NCI-H2196 treated with DMSO at 0.1 percent for 48 hours (cell line): ENCODE measurements around the gene CFAP57.
A peak's percentile ranks its signal among the peaks of the same experiment; 100 is the strongest.
"Not testable (repeated sequence)": the region's sequence is repeated elsewhere in the genome, so short reads cannot be mapped to it uniquely, and the experiment has no call there.

Source experiments
- DNase-seq: peaks from one replicate; lab custom pipeline; 2025; ENCODE audit not compliant: unreplicated experiment; lab: John Stamatoyannopoulos, UW

CFAP57 gene

DNA sequence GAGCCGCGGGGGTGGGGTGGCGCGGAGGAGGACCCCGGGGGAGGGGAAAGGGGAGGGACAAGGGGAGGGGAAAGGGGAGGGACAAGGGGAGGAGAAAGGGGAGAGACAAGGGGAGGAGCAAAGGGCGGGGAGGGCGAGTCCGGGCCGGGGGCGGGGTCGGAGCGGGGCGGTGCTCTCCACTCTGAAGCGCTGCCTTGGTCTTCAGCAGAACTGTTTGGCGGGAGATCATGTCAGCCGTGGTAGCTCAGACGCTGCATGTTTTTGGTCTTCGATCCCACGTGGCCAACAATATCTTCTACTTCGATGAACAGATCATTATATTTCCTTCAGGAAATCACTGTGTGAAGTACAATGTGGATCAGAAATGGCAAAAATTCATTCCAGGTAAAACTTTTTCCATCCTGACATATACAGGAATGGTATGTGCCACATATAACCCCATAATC lies 420 bp downstream of the CFAP57 start:
- peak; percentile 85 for DNase-seq

DNA sequence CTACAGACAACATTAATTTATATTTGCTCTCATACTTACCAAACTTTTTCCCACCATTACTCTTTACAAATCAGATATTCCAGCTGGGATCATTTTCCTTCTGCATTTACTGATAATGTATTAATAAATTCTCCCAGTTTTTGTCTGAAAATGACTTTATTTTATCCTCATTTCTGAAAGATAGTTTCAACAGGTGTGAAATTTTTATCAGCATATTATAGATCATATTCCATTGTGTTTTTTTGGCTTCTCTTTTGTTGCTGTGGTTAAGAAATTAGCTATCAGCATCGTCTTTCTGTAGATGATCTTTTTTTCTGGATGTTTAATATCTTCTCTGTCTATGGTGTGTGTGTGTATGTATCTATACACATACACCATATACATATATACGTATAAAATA lies 2.7 kb downstream of the CFAP57 start:
- DNase-seq, result no peak

DNA sequence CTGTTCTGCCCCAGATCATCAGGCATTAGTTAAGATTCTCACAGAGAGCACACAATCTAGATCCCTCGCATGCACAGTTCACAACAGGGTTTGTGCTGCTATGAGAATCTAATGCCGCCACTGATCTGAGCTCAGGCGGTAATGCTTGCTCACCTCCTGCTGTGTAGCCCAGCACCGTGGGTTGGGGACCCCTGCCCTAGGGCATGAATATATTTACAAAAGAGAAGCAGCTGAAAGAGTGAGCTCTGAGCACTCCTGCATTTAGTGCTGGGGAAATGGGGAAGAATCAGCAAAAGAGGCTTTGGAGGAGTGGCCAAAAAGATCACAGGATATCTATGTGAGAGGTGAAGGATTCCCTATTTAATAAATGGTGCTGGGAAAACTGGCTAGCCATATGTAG lies 5.6 kb downstream of the CFAP57 start:
- no peak for DNase-seq

DNA sequence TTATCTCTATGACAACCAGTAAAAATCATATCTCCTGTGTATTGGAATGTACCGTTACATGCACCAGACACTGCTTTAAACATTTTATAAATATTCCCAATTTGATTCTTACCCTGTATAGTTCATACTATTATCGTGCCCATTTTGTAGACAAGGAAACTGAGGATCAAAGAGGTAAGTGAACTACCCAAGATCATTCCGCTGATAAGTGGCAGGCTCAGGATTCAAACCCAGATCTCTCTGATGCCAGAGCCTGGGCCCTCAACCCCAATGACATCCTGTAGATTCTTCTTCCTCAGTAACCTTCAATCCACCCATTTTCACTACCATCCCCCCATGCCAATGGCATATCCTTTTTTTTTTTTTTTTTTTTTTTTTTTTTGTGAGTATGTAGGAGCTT lies 12.3 kb downstream of the CFAP57 start:
- no peak for DNase-seq

DNA sequence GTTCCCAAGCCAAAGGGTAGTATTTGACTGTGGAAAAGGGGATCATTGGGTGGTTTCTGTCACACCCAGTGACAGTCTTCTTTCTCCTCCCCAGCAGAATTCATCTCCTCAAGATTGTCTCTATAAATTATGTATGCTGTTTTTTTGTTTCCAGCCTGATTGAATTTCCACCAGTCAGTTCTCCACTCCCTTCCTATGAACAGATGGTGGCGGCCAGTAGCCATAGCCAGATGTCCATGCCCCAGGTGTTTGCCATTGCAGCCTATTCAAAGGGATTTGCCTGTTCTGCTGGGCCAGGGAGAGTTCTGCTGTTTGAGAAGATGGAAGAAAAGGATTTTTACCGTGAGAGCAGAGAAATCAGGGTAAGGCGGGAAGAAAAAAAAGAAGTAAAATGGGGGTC lies 12.9 kb downstream of the CFAP57 start:
- no peak for DNase-seq

DNA sequence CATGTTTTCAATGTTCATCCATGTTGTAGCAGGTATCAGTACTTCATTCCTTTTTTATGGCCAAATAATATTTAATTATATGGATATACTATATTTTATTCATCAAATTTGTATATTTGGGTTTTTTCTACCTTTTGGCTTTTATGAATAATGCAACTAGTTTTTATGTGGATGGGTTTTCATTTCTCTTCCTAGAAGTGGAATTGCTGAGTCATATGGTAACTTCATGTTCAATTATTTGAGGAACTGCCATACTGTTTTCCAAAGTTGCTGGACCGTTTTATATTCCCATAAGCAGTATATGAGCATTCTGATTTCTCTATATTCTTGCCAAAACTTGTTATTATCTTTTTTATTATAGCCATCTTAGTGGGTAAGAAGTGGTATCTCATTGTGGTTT lies 16.0 kb downstream of the CFAP57 start:
- DNase-seq, result no peak

DNA sequence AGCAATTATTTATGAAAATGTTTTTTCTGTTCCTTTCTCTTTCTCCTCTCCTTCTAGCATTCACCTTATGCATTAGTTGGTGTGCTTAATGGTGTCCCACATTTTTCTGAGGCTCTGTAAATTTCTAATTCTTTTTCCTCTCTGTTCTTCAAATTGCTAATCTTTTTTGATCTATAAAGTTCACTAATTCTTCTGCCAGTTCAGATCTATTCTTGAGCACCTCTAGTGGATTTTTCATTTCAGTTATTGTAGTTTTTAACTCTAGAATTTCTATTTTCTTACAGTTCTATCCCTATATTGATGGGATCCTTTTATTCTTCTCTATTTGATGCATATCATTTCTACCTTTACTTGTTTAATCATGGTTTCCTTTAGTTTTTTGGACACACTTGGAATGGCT lies 22.4 kb downstream of the CFAP57 start:
- DNase-seq, result no peak

DNA sequence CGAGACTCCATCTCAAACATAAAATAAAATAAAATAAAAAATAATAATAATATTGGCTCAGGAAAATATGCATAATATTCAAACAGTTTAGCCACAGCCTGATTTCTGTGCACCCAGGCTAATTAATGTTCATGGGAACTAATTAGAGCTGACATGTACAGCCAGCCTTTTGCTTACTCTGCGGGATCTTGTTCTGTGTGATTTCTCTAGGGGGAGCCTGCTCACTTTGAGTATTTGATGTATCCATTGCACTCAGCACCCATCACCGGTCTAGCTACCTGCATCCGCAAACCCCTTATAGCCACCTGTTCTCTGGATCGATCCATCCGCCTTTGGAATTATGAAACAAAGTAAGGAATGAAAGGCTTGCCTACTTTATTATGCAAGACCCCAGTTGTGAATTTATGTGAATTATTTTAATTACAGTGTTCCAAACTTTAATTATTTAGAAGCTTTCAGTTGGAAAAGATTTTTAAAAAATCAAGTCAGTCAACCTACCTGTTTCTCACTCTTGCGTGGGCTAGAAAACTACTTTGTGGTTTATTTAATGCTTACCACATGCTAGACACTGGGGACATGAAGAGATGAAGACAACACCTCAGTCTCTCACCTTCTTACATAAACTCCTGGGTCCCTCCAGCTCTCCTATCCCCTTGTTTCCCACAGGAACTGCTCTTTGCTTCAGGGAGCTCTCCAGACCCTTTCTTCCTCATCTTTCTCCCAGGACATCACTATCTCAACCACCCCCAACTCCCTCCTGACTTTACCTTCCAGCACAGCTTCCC lies 25.4 kb downstream of the CFAP57 start:
- DNase-seq, result no peak

DNA sequence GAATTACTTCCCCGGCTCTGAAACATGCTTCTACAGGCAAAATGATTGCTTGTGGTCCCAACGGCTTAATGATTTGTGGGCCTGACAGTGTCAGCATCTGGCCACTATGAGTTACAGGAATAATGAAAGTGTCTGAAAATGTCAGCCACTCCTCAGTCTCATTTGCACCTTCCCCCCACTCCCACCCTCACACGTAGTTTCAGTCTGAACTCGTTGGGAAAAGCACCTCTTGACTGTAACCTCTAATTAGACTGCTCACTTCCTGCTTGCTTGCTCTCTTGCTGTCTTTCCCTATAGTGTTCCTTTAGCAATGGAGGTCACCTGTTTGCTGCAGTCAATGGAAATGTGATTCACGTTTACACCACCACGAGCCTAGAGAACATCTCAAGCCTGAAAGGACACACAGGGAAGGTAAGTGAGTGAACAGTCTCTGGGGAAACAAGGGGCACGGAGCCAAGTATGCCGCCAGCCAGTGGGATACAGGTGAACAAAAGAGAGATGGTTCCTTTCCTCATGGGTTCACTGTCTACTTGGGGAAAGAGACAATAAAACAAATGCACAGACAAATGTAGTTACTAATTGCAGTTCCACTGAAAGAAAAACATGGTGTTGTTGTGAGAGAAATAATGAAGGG lies 27.1 kb downstream of the CFAP57 start:
- peak; percentile 17 for DNase-seq

DNA sequence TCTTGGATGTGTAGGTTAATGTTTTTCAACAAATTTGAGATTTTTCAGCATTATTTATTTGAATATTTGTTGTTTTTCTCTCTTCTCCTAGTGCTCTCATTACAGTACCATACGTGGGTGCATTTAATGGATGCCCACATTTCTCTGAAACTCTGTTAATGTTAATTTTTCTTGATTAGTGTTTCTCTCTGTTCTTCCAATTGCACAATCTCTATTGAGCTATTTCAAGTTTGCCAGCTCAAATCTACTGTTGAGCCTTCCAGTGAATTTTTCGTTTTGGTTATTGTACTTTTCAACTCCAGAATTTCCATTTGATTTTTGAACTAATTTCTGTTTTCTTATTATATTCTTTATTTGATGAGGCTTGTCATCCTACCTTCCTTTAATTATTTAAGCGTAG lies 31.7 kb downstream of the CFAP57 start:
- DNase-seq, result no peak

DNA sequence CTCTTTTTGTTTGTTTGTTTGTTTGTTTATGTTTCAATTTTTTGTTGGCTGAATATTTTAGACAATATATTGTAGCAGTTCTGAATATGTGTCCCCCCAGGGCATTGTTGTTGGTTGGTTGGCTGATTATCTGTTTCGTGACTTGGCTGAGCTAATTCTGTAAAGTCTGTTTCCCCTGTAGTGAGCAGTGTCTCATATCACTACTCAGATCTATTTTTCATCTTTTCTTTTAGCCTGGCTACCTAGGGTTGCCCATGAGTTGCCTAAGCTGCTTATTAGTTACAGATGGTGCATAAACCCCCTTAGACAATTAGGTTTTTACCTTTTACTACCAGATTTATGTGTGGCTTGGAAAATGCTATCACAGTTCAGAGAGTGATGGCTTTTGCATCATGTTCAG lies 32.3 kb downstream of the CFAP57 start:
- DNase-seq, result no peak

DNA sequence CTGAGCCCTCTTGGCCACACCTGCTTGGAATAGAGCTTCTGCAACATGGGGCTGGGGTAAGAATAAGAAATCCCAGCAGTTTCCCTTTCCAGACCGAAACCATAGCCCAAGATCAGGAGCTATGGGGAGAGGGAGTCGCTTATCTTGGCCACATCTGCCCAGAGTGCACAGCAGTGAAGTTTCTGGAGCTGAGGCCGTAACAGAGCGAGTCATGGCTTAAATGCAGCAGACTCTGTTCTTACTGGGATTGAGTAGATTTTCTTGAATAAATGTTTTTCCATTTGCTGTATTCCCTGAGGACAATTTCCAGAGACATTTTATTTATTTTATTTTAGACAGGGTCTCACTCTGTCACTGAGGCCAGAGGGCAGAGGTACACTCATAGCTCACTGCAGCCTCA lies 33.5 kb downstream of the CFAP57 start:
- no peak for DNase-seq

DNA sequence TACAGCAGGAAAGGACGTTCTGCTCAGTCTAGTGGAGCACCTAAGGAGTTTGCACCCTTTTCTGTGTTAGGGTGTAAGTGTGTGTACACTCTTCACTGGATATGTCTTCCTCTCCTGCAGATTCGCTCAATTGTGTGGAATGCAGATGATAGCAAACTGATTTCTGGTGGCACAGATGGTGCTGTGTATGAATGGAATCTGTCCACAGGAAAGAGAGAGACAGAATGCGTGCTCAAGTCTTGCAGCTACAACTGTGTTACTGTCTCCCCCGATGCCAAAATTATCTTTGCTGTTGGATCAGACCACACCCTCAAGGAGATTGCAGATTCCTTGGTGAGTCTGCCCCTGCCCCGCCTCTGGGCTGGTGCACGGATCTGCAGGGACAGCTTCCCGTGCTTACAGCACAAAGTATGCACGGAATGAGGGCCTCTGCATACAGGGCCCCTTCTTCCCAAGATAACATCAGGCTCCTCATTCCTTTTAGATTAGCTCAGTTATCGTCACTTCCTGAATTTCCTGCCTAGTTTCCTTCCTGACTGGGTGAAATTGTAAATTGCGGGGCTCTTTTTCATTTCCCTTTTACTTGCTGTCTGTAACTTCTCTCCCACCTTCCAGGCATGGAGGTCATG lies 34.6 kb downstream of the CFAP57 start:
- no peak for DNase-seq

DNA sequence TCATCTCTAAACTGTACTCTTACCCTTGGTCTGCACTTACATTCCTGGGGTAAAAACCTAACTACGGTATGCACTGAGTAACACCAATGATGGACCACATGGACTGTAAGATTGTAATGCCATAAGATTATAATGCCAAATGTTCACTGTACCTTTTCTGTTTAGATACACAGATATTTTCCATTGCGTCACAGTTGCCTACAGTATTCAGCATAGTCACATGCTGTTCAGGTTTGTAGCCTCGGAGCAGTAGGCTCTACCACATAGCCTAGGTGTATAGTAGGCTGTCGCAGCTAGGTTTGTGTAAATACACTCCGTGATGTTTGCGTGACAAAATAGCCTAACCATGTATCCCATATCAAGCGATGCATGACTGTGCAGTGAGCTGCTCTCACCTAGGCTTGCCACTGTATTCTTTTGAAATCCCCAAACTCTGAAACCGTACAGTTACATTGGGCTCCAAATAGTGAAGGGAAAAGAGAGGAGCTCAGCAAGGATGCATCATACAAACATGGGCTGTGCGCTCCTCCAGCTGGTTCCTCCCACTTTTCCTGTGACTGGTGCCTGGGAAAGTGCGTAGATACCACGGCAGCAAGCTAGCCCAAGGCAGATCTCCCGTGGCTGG lies 35.2 kb downstream of the CFAP57 start:
- no peak for DNase-seq

DNA sequence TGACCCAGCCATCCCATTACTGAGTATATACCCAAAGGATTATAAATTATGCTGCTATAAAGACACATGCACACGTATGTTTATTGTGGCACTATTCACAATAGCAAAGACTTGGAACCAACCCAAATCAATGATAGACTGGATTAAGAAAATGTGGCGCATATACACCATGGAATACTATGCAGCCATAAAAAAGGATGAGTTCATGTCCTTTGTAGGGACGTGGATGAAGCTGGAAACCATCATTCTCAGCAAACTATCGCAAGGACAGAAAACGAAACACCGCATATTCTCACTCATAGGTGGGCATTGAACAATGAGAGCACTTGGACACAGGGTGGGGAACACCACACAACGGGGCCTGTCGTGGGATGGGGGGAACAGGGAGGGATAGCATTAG lies 36.1 kb downstream of the CFAP57 start:
- not testable (repeated sequence) for DNase-seq

DNA sequence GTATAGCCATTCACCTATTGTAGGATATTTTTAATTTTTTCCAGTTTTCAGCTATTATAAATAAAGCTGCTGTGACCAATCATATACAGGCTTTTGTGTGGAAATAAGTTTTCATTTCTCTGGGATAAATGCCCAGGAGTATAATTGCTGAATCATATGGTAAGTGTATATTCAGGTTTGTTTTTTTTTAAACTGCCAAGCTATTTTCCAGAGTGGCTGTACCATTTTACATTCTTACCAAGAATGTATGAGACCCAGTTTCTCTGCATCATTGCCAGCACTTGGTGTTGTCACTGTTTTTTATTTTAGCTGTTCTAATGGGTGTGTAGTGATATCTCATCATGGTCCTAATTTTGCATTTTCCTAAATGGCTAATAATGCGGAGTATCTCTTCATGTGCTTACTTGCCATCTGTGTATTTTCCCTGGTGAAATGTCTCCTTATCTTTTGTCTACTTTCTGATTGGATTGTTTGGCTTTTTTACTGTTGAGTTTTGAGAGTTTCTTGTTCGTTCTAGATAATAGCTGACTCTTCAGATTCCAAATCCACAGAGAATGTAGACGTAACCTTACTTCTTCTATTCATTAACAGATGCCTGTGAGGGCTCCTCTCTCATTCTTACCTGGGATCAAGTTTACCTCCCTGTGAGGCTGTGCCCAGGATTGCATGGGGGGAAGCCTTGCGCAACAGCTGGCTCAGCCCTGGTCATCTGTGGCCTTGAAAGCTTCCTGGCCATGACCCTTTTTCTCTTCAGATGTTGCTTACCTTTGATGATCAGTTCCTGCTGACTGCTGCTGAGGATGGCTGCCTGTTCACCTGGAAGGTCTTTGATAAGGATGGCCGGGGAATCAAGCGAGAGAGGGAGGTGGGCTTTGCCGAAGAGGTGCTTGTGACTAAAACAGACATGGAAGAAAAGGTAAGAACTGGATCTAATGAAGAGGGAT lies 42.6 kb downstream of the CFAP57 start:
- no peak for DNase-seq

DNA sequence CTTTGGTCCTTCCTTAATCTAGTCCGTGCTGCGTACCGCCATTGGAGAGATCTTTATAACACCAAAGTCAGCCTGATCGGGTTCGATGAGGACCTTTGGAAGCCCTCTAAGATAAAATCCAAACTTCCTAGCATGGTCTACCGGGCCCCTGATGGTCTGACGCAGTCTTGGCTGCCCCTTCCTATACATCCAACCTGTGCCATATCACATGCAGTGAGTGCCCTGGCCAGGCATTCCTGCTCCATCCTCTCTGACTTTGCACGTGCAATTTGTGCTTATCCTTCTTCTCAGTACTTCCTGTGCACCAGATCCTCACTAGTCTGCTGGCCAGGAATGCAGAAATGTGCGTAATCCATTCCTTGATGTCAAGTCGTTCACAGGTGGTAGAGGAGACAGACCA lies 45.6 kb downstream of the CFAP57 start:
- DNase-seq, result no peak

DNA sequence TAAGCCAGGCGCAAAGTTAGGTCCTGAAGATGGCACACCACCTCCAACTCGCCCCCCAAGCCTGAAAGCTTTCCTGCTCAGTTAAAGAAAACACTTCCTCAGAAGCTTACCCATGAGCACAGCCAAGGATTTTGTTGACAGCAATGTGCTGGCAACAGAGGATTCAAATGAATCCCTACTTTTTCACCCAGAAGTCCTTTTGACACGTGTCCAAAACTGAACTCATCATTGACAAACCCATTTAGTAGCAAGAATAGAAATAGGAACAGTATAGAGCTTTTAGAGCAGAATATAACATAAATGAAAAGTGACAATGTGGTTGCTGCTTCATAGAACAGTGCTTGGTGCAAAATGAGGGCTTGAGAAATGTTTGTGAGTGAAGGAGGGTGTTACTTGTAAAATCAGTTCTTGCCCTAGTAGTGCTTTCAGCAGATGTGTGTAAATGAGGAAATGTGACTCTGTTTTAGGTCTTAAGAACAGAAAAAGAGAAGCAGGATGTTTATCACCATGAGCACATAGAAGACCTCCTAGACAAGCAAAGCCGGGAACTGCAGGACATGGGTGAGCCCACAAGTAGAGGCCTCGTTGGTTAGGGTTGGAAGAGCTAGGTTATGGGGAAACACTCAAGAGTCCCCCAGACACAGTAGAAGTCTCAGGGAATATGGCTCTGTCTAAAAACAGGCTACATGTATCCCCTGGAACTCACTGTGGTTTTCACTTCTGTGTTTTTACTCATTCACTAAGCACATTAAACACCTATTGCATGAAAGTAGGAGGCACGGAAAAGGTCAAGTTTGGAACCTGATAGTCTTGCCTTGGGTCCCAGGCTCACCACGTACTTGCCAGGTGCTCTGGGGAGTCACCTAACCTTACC lies 49.0 kb downstream of the CFAP57 start:
- DNase-seq, result no peak

DNA sequence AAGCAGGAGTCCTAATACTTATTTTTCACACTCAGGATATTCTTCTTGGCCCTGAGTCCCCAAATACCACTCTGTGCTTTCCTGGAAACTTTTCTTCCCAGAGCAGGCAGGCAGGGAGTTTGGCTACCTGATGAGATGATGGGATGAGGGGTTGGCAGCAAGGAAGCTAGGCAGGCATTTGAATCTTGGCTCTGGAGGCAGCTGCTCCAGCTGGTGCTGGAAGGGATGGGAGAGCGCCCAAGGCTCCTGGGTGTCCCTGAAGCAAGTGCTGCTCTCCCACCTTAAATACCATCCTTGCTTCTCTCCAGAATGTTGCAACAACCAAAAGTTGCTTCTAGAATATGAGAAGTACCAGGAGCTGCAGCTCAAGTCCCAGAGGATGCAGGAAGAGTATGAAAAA lies 49.7 kb downstream of the CFAP57 start:
- no peak for DNase-seq

DNA sequence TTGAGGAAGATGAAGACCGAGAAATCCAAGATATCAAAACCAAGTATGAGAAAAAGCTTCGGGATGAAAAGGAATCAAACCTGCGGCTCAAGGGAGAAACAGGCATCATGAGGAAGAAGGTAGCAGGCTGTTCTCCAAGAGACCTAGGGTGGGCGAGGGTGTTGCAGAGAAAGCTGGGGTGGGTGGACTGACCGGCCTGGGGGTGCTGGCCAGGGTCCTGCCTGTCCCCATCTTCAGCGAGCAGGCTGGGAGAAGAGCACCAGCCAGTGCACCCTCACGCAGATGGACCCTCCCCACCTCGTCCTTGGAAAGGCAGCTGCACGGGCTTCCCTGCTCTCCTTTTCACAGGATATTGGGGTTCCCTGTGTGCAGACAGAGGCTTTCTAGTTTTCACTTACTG lies 50.7 kb downstream of the CFAP57 start:
- DNase-seq, result no peak
